GM21515 (cell line): ENCODE data around the gene PNPLA6.

Source experiments
- ATAC-seq: cut with Tn5 transposase; IDR thresholded peaks from one replicate; pipeline ENCODE4 v1.9.1; 2021; ENCODE audit not compliant: unreplicated experiment

The PNPLA6 gene

GRCh38 chr19:7596211-7596937, 60.9 kb downstream of the PNPLA6 start:
- no peak for ATAC-seq

- no peak for ATAC-seq
Measured at GRCh38 chr19:7597689-7598088, 62.2 kb downstream of the PNPLA6 start.

GRCh38 chr19:7598180-7598579, 62.7 kb downstream of the PNPLA6 start:
- ATAC-seq: no peak

- no peak for ATAC-seq
Measured at GRCh38 chr19:7600721-7601120, 65.2 kb downstream of the PNPLA6 start.

GRCh38 chr19:7602240-7602934, 66.9 kb downstream of the PNPLA6 start:
- no peak for ATAC-seq

GRCh38 chr19:7602935-7603497, 67.5 kb downstream of the PNPLA6 start:
- no peak for ATAC-seq

- no peak for ATAC-seq
Measured at GRCh38 chr19:7603919-7604318, 68.4 kb downstream of the PNPLA6 start.

- ATAC-seq: no peak
Measured at GRCh38 chr19:7605490-7606222, 70.1 kb downstream of the PNPLA6 start.

- ATAC-seq: no peak
Measured at GRCh38 chr19:7606289-7606688, 70.8 kb downstream of the PNPLA6 start.

GRCh38 chr19:7607212-7607873, 71.8 kb downstream of the PNPLA6 start:
- no peak for ATAC-seq

- ATAC-seq: no peak
Measured at GRCh38 chr19:7607874-7608560, 72.5 kb downstream of the PNPLA6 start.

- no peak for ATAC-seq
Measured at GRCh38 chr19:7610491-7611240, 75.1 kb downstream of the PNPLA6 start.
